Left lung (tissue), 10 donors: Measurements from ENCODE around the gene GSG1L2. TPM values are rescaled to one million over a fixed set of nuclear protein-coding genes. Genes with fewer than 3 reads are reported as not detected.

ENCODE experiments used
- ATAC-seq: fragments of 200-7000 bp; cut with Tn5 transposase; one replicate; pipeline ENCODE4 v1.9.1; 2020; ENCODE audit warnings: moderate library complexity
- DNase-seq, 4 donors: peaks; one replicate each; pipeline ENCODE4 v3.0.0-alpha.2; 2013 to 2020
- H3K27ac ChIP-seq, 2 donors: fragments of 200-600 bp; sonication (generic) in 1 of 2; one replicate each; pipeline versions ENCODE4 v1.5.0 to v1.8.0; 2020 to 2021
- H3K27me3 ChIP-seq, 2 donors: fragments of 200-600 bp; sonication (generic) in 1 of 2; one replicate each; pipeline versions ENCODE4 v1.5.0 to v1.8.0; 2020 to 2021
- H3K36me3 ChIP-seq, 2 donors: fragments of 200-600 bp; sonication (generic) in 1 of 2; one replicate each; pipeline versions ENCODE4 v1.5.0 to v1.8.0; 2020 to 2021
- H3K4me1 ChIP-seq, 2 donors: fragments of 200-600 bp; one replicate each; pipeline ENCODE4 v1.8.0; 2021
- H3K4me3 ChIP-seq, 2 donors: fragments of 200-600 bp; sonication (generic) in 1 of 2; one replicate each; pipeline versions ENCODE4 v1.5.0 to v1.8.0; 2020 to 2021; ENCODE audit warnings: mild to moderate bottlenecking in 1 of 2
- H3K9me3 ChIP-seq, 2 donors: fragments of 200-600 bp; sonication (generic) in 1 of 2; one replicate each; pipeline versions ENCODE4 v1.5.0 to v1.8.0; 2020 to 2021
- intact Hi-C, 2 donors: fragments of 100-400 bp; cut with DNase I; formaldehyde crosslinking; loops; one replicate each; pipeline versions ENCODE4 v1.11.2 to v1.14.2; 2022
- polyA plus RNA-seq, 6 donors: library from polyadenylated mRNA; unstranded; fragments of 120-200 nt; gene quantifications; one replicate each; pipeline ENCODE4 v1.2.1, GENCODE V29; 2013; ENCODE audit not compliant: insufficient read length in 6 of 6
- total RNA-seq, 2 donors: library from RNA; stranded (reverse); fragmentation: NEBNext Ultra II Directional; extraction: Animal tissue kit (Norgen Biotek cat#: 25700); gene quantifications; one replicate each; pipeline ENCODE4 v1.2.1, GENCODE V29; 2021
- TF ChIP-seq, protein P1 (sequence below), 2 donors: fragments of 200-600 bp; sonication (generic) in 1 of 2; IDR thresholded peaks; one replicate each; pipeline versions ENCODE4 v1.5.0 to v1.8.0; 2021; ENCODE audit warnings: antibody characterized with exemption in 2 of 2
- donor health status: DM: no; HTN: yes; CAD: no.
- donor health status: DM: no; HTN: no; CAD: no.

Gene GSG1L2
- total and polyA plus RNA-seq, 8 donors = not detected

DNA sequence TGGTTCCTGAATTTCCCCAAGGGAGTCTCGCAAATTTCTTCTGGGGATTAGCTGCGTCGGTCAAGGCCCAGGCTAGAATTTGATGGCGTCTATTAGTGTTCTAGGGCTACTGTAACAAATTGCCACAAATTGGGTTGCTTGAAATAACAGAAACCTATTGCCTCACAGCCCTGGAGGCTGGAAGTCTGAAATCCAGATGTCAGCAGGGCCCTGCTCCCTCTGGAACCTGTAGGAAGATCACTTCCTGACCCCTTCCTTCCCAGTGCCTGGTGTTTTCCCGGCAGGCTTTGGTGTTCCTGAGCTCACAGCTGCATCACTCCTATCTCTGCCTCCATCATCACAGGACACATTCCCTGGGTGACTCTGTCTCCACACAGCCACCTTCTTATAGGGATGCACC lies 54.9 kb downstream of the GSG1L2 start:
- intact Hi-C loops = no loop called here
- no peak for ATAC-seq
- Histone ChIP-seq H3K27ac (no peak overlapping the region), H3K9me3 (no peaks in the 10 kb centered on the region), H3K4me3 (no peak overlapping the region), H3K27me3 (peaks cover 0 to 53% of the 10 kb centered on the region in 2 donors), H3K4me1 (no peaks in the 10 kb centered on the region), H3K36me3 (no peaks in the 10 kb centered on the region)
- TF ChIP-seq, protein P1, sequence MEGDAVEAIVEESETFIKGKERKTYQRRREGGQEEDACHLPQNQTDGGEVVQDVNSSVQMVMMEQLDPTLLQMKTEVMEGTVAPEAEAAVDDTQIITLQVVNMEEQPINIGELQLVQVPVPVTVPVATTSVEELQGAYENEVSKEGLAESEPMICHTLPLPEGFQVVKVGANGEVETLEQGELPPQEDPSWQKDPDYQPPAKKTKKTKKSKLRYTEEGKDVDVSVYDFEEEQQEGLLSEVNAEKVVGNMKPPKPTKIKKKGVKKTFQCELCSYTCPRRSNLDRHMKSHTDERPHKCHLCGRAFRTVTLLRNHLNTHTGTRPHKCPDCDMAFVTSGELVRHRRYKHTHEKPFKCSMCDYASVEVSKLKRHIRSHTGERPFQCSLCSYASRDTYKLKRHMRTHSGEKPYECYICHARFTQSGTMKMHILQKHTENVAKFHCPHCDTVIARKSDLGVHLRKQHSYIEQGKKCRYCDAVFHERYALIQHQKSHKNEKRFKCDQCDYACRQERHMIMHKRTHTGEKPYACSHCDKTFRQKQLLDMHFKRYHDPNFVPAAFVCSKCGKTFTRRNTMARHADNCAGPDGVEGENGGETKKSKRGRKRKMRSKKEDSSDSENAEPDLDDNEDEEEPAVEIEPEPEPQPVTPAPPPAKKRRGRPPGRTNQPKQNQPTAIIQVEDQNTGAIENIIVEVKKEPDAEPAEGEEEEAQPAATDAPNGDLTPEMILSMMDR (IDR thresholded peaks at IDR 0.05) = no peak
- no peak for DNase-seq

DNA sequence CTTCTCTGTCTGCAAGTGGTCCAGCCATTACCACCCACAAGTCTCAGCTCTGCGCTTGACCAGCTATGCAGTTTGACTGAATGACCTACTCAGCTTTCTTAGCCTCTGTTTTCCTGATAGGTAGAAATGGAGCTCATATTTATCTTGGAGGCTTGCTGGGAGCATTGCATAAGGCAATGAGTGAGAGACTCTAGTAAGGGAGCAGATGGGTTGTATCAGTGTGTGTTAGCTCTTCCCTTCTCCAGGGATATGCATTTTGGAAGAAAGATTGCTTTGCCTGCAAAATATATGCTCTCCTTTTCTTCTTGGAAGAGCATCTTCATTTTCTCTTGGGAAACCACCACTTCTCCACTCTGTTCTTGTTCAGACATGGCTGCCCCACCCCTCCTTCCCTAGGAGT lies 56.6 kb downstream of the GSG1L2 start:
- TF ChIP-seq, protein P1 (IDR thresholded peaks at IDR 0.05) = no peak
- intact Hi-C loops = no loop called here
- ATAC-seq = no peak
- DNase-seq = no peak
- no peaks in the 10 kb centered on the region for H3K9me3 ChIP-seq
- H3K27me3 ChIP-seq = peaks cover 0 to 42% of the 10 kb centered on the region in 2 donors
- no peak overlapping the region for H3K27ac ChIP-seq
- no peak overlapping the region for H3K4me3 ChIP-seq
- H3K4me1 ChIP-seq = no peaks in the 10 kb centered on the region
- no peaks in the 10 kb centered on the region for H3K36me3 ChIP-seq

DNA sequence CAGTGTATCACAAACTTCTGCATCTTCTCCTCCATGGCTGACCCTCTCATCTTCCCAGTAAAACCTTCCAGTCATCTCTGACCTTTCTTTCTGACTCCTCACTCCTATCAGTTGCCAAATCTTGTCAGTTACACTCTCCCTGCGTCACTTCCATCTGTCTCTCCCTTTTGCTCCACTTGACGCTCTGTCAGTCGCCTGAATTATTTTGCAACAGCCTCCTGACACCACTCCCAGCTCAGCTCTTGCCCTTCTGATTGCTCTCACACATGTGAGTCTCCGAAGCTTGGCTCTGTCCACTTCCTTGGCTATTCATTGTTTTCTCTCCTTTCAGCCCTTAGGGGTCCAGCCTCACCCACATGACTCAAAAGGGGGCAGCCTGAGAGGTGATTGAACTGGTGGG lies 58.2 kb downstream of the GSG1L2 start:
- H3K27ac ChIP-seq = no peak overlapping the region
- DNase-seq = no peak
- H3K9me3 ChIP-seq = no peaks in the 10 kb centered on the region
- intact Hi-C loops = no loop called here
- no peak for ATAC-seq
- no peak overlapping the region for H3K4me3 ChIP-seq
- TF ChIP-seq, protein P1 (IDR thresholded peaks at IDR 0.05) = no peak
- H3K27me3 ChIP-seq = peaks cover 0 to 42% of the 10 kb centered on the region in 2 donors
- no peaks in the 10 kb centered on the region for H3K36me3 ChIP-seq
- no peaks in the 10 kb centered on the region for H3K4me1 ChIP-seq

DNA sequence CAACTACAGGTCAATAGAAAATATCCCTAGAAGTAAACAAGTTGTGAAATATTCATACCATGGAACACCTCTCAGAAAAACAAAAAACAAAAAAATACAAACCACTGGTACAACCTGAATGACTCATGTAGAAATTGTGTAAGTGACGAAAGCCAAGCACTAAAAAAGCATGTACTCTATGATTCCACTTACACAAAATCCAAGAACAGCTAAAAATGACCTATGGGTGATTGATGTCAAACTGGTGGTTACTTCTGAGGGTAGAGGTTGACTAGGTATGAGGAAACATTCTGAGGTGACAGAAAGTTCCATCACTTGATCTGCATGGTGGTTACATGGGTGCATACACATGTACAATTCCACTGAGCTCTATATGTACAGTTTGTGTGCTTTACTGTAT lies 61.6 kb downstream of the GSG1L2 start:
- H3K4me3 ChIP-seq = no peak overlapping the region
- no peaks in the 10 kb centered on the region for H3K36me3 ChIP-seq
- H3K27me3 ChIP-seq = peaks cover 0 to 42% of the 10 kb centered on the region in 2 donors
- no peak overlapping the region for H3K27ac ChIP-seq
- ATAC-seq (no peak), DNase-seq (no peak)
- no peaks in the 10 kb centered on the region for H3K9me3 ChIP-seq
- TF ChIP-seq, protein P1 (IDR thresholded peaks at IDR 0.05) = no peak
- no peaks in the 10 kb centered on the region for H3K4me1 ChIP-seq
- intact Hi-C loops = no loop called here

DNA sequence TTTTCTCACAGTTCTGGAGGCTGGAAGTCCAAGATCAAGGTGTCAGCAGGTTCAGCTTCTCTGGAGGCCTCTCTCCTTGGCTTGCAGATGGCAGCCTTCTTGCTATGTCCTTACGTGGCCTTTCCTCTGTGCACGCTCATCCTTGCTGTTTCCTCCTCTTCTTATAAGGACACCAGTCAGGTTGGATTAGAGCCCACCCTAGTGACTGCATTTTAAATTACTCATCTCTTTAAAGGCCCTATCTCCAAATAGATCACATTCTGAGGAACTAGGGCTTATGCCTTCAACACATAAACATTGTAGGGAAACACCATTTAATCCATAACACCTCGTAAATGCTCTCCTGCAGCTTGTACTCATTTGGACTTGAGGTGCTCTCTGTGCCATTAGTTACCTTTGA lies 66.8 kb downstream of the GSG1L2 start:
- TF ChIP-seq, protein P1 (IDR thresholded peaks at IDR 0.05) = no peak
- Histone ChIP-seq H3K9me3 (no peaks in the 10 kb centered on the region), H3K36me3 (no peaks in the 10 kb centered on the region), H3K27me3 (peaks cover 0 to 39% of the 10 kb centered on the region in 2 donors), H3K4me1 (no peaks in the 10 kb centered on the region), H3K27ac (no peak overlapping the region), H3K4me3 (no peak overlapping the region)
- DNase-seq (no peak), ATAC-seq (no peak)
- intact Hi-C loops = no loop called here

Other genes starting within 250 kb of the GSG1L2 start
- gene STX8, start 246.3 kb downstream of the GSG1L2 start, total RNA-seq = 10 to 100 TPM; 51.9 to 56.1 TPM
- gene STX8, start 246.3 kb downstream of the GSG1L2 start, polyA plus RNA-seq = 10 to 100 TPM; 52.3 to 63.4 (median 58.5) TPM
- 1 to 10 TPM in 1 of 2 donors, not detected in 1; 6.4 TPM for gene CFAP52, start 245.4 kb downstream of the GSG1L2 start, total RNA-seq
- gene CFAP52, start 245.4 kb downstream of the GSG1L2 start, polyA plus RNA-seq = 10 to 100 TPM in 1 of 6 donors, 1 to 10 TPM in 5; 1.6 to 10.8 (median 5.2) TPM
- gene USP43, start 176.6 kb downstream of the GSG1L2 start, total RNA-seq = 1 to 10 TPM; 4.9 to 6.2 TPM
- 1 to 10 TPM; 2.9 to 4.8 (median 3.8) TPM for gene USP43, start 176.6 kb downstream of the GSG1L2 start, polyA plus RNA-seq
- gene DHRS7C, start 30.5 kb downstream of the GSG1L2 start, total RNA-seq = not detected
- gene DHRS7C, start 30.5 kb downstream of the GSG1L2 start, polyA plus RNA-seq = under 1 TPM in 1 of 6 donors, not detected in 5; 0.13 TPM
- gene GLP2R, start 3.8 kb upstream of the GSG1L2 start, total RNA-seq = 1 to 10 TPM; 1.0 to 2.5 TPM
- gene GLP2R, start 3.8 kb upstream of the GSG1L2 start, polyA plus RNA-seq = 1 to 10 TPM in 5 of 6 donors, under 1 TPM in 1; 0.93 to 2.6 (median 2.2) TPM
- gene RCVRN, start 83.2 kb upstream of the GSG1L2 start, total RNA-seq = under 1 TPM; 0.47 to 0.50 TPM
- under 1 TPM; 0.17 to 0.67 (median 0.29) TPM for gene RCVRN, start 83.2 kb upstream of the GSG1L2 start, polyA plus RNA-seq